Right lung (tissue), 10 donors: ENCODE data around the gene TMPRSS2. TPM values are rescaled to one million over a fixed set of nuclear protein-coding genes. Genes with fewer than 3 reads are reported as not detected.

Experiments
- DNase-seq, 2 donors: peaks; one replicate each; pipeline ENCODE4 v3.0.0-alpha.2; 2013
- long read RNA-seq, 8 donors: transcript quantifications; one replicate each; lab custom pipeline, GENCODE V29; 2026
- polyA plus RNA-seq, 5 donors: library from polyadenylated mRNA; unstranded; fragments of 120-200 nt; gene quantifications; one replicate each; pipeline versions ENCODE4 v1.2.1 to v1.2.3, GENCODE V29; 2013; ENCODE audit warnings: inconsistent platforms in 1 of 5, low replicate concordance in 1 of 5; ENCODE audit not compliant: insufficient read length in 5 of 5, insufficient read depth in 1 of 5

TMPRSS2 gene
- 10 to 100 TPM; 47.6 to 58.0 (median 50.4) TPM for polyA plus RNA-seq
- long read RNA-seq, donor 1, transcript TMPRSS2-201 (14 exons, 3,205 nt), result major isoform, 15 of 18 reads
- long read RNA-seq, donor 1, partial matches to known transcripts, result 0 of 18 reads
- long read RNA-seq, donor 1, other reads (novel, unspliced or antisense), result 0 of 18 reads
- long read RNA-seq, donor 2, transcript TMPRSS2-201 (14 exons, 3,205 nt), result major isoform, 6 of 11 reads
- long read RNA-seq, donor 2, partial matches to known transcripts, result 0 of 11 reads
- long read RNA-seq, donor 2, other reads (novel, unspliced or antisense), result 0 of 11 reads
- long read RNA-seq, donor 3, partial matches to known transcripts, result 0 of 6 reads
- long read RNA-seq, donor 3, other reads (novel, unspliced or antisense), result 0 of 6 reads
- long read RNA-seq, donor 4, transcript TMPRSS2-201 (14 exons, 3,205 nt), result major isoform, 5 of 10 reads
- long read RNA-seq, donor 4, partial matches to known transcripts, result 0 of 10 reads
- long read RNA-seq, donor 4, other reads (novel, unspliced or antisense), result 0 of 10 reads
- long read RNA-seq, donor 5, transcript TMPRSS2-201 (14 exons, 3,205 nt), result minor isoform, 5 of 20 reads
- long read RNA-seq, donor 5, transcript TMPRSS2-209 (2 exons, 633 nt), result major isoform, 14 of 20 reads
- long read RNA-seq, donor 5, partial matches to known transcripts, result 0 of 20 reads
- long read RNA-seq, donor 5, other reads (novel, unspliced or antisense), result 0 of 20 reads
- long read RNA-seq, donor 6, transcript TMPRSS2-201 (14 exons, 3,205 nt), result major isoform, 13 of 25 reads
- long read RNA-seq, donor 6, transcript TMPRSS2-209 (2 exons, 633 nt), result minor isoform, 11 of 25 reads
- long read RNA-seq, donor 6, partial matches to known transcripts, result 0 of 25 reads
- long read RNA-seq, donor 6, other reads (novel, unspliced or antisense), result 0 of 25 reads
- long read RNA-seq, donor 7, transcript TMPRSS2-201 (14 exons, 3,205 nt), result minor isoform, 8 of 28 reads
- long read RNA-seq, donor 7, transcript TMPRSS2-209 (2 exons, 633 nt), result major isoform, 19 of 28 reads
- long read RNA-seq, donor 7, partial matches to known transcripts, result 0 of 28 reads
- long read RNA-seq, donor 7, other reads (novel, unspliced or antisense), result 0 of 28 reads
- long read RNA-seq, donor 8, partial matches to known transcripts, result 0 of 2 reads
- long read RNA-seq, donor 8, other reads (novel, unspliced or antisense), result 0 of 2 reads

- DNase-seq, result peak in 1 of 2 donors; percentile 51
Measured at GRCh38 chr21:41507521-41508414, at the start of gene TMPRSS2. Gene TMPRSS2, minus strand, starts transcription at chr21:41508158. Its CDS starts 10,025 bp downstream, at chr21:41498133.

- no peak for DNase-seq
Measured at GRCh38 chr21:41555057-41555456, 47.1 kb upstream of the TMPRSS2 start.

- DNase-seq, result no peak
Measured at GRCh38 chr21:41552254-41552653, 44.3 kb upstream of the TMPRSS2 start.

- no peak for DNase-seq
Measured at GRCh38 chr21:41548781-41549180, 40.8 kb upstream of the TMPRSS2 start.

- no peak for DNase-seq
Measured at GRCh38 chr21:41547111-41547510, 39.2 kb upstream of the TMPRSS2 start.

GRCh38 chr21:41545500-41546359, 37.8 kb upstream of the TMPRSS2 start:
- DNase-seq, result no peak

GRCh38 chr21:41542727-41543126, 34.8 kb upstream of the TMPRSS2 start:
- no peak for DNase-seq

- no peak for DNase-seq
Measured at GRCh38 chr21:41537356-41537755, 29.4 kb upstream of the TMPRSS2 start.

GRCh38 chr21:41536827-41537103, 28.8 kb upstream of the TMPRSS2 start:
- DNase-seq, result no peak

- peak; percentile 27 to 38 for DNase-seq
Measured at GRCh38 chr21:41536076-41536826, 28.3 kb upstream of the TMPRSS2 start.

- no peak for DNase-seq
Measured at GRCh38 chr21:41530366-41530765, 22.4 kb upstream of the TMPRSS2 start.

- no peak for DNase-seq
Measured at GRCh38 chr21:41529769-41530168, 21.8 kb upstream of the TMPRSS2 start.

- no peak for DNase-seq
Measured at GRCh38 chr21:41526478-41527087, 18.6 kb upstream of the TMPRSS2 start.

GRCh38 chr21:41523175-41523574, 15.2 kb upstream of the TMPRSS2 start:
- DNase-seq, result no peak

- DNase-seq, result no peak
Measured at GRCh38 chr21:41521489-41522027, 13.6 kb upstream of the TMPRSS2 start.

- DNase-seq, result no peak
Measured at GRCh38 chr21:41520560-41521442, 12.8 kb upstream of the TMPRSS2 start.

- DNase-seq, result no peak
Measured at GRCh38 chr21:41519806-41520559, 12.0 kb upstream of the TMPRSS2 start.
